HepG2 (cell line): ENCODE data around the gene B4GALT5. TPM values are rescaled to one million over a fixed set of nuclear protein-coding genes. Genes with fewer than 3 reads are reported as not detected.

Experiments
- ATAC-seq: fragments of 200-7000 bp; cut with Tn5 transposase; 3 replicates; pipeline ENCODE4 v1.9.1; 2020; ENCODE audit warnings: mild to moderate bottlenecking, moderate library complexity
- BruUV-seq: library from RNA; stranded (reverse); fragments of 400-500 nt; replicated peaks from 2 replicates; lab custom pipeline; 2021; lab: Mats Ljungman, UMichigan
- CTCF ChIA-PET: fragments of 300-600 bp; formaldehyde crosslinking; extraction: SDS; loops from one replicate; lab custom pipeline; 2021; ENCODE audit warnings: low total read pairs, inconsistent platforms, low intra/inter-chr PET ratio; lab: Yijun Ruan, JAX
- POLR2A ChIA-PET: fragments of 350-600 bp; sonication (Branson Sonifier 250); formaldehyde crosslinking; loops from one replicate; lab custom pipeline; 2020; ENCODE audit warnings: antibody characterized with exemption, inconsistent platforms; lab: Yijun Ruan, JAX
- DNase-seq: peaks from one replicate; pipeline ENCODE4 v3.0.0-alpha.2; 2015; ENCODE audit warnings: low spot score
- FAIRE-seq: peaks from 3 replicates; lab custom pipeline; 2011; peaks lifted over from hg19 to GRCh38; lab: Jason Lieb, UNC
- H2AFZ ChIP-seq: one replicate; pipeline ENCODE4 v1.6.1; 2011; ENCODE audit warnings: low read length, inconsistent platforms
- H3K27ac ChIP-seq: fragments of 300-600 bp; 3 replicates; pipeline ENCODE4 v1.8.0; 2011; ENCODE audit warnings: mixed run types, mild to moderate bottlenecking, mixed read lengths, low read length, inconsistent platforms; ENCODE audit not compliant: insufficient read depth; ENCODE audit errors: extremely low read length
- H3K27me3 ChIP-seq, 2 experiments: fragments of 200-600 bp in 1 of 2; 2 replicates in 1 of 2; 3 replicates in 1 of 2; pipeline versions ENCODE4 v1.6.0 to v1.8.0; 2011; ENCODE audit warnings: low read length in 2 of 2, mild to moderate bottlenecking in 2 of 2, moderate library complexity in 2 of 2, inconsistent platforms in 1 of 2; ENCODE audit not compliant: insufficient read depth in 2 of 2, control insufficient read depth in 1 of 2
- H3K36me3 ChIP-seq, 2 experiments: fragments of 200-600 bp in 1 of 2; replicated peaks in 1 of 2; 2 replicates in 1 of 2; 3 replicates in 1 of 2; pipeline versions ENCODE4 v1.5.1 to v1.8.0; 2011; ENCODE audit warnings: low read length in 2 of 2, inconsistent platforms in 1 of 2; ENCODE audit not compliant: insufficient read depth in 2 of 2, control insufficient read depth in 1 of 2
- H3K4me1 ChIP-seq: 2 replicates; pipeline ENCODE4 v1.5.1; 2012; ENCODE audit warnings: low read length, inconsistent platforms; ENCODE audit not compliant: insufficient read depth
- H3K4me2 ChIP-seq: 2 replicates; pipeline ENCODE4 v1.6.0; 2011; ENCODE audit warnings: low read depth, low read length, inconsistent platforms
- H3K4me3 ChIP-seq, 3 experiments: fragments of 200-600 bp in 1 of 3; sonication (generic), shearing (Covaris generic) in 1 of 3; replicated peaks in 1 of 3; 2 replicates each; pipeline ENCODE4 v1.5.1; 2011 to 2016; ENCODE audit warnings: low read length in 3 of 3, inconsistent platforms in 2 of 3, low read depth in 2 of 3, mild to moderate bottlenecking in 2 of 3, control low read depth in 1 of 3, mixed read lengths in 1 of 3; ENCODE audit not compliant: insufficient read depth in 1 of 3
- H3K79me2 ChIP-seq: one replicate; pipeline ENCODE4 v1.6.1; 2011; ENCODE audit warnings: low read length, inconsistent platforms; ENCODE audit not compliant: insufficient read depth
- H3K9ac ChIP-seq: 2 replicates; pipeline ENCODE4 v1.6.0; 2011; ENCODE audit warnings: mild to moderate bottlenecking, low read depth, low read length, inconsistent platforms; ENCODE audit not compliant: insufficient read depth
- H3K9me3 ChIP-seq: 2 replicates; pipeline ENCODE4 v1.5.1; 2012; ENCODE audit warnings: mild to moderate bottlenecking, low read length
- H4K20me1 ChIP-seq: 2 replicates; pipeline ENCODE4 v1.6.0; 2011; ENCODE audit warnings: inconsistent platforms, mild to moderate bottlenecking, low read length, moderate library complexity; ENCODE audit not compliant: insufficient read depth
- AKAP8 ChIP-seq: sonication (generic); formaldehyde crosslinking; IDR thresholded peaks from 2 replicates; pipeline ENCODE4 v1.5.1; 2020; ENCODE audit warnings: mild to moderate bottlenecking, missing genetic modification reagents
- EP300 ChIP-seq, 3 experiments: sonication (generic) in 1 of 3; formaldehyde crosslinking in 1 of 3; IDR thresholded peaks; 2 replicates each; pipeline versions ENCODE4 v1.5.1 to v1.6.1; 2011 to 2020; ENCODE audit warnings: low read depth in 2 of 3, low read length in 2 of 3, borderline replicate concordance in 1 of 3, improper control_type of control experiment in 1 of 3, mild to moderate bottlenecking in 1 of 3, missing genetic modification reagents in 1 of 3, moderate library complexity in 1 of 3
- ESRRA ChIP-seq: sonication (generic); formaldehyde crosslinking; IDR thresholded peaks from 2 replicates; pipeline ENCODE4 v1.5.1; 2020; ENCODE audit warnings: mild to moderate bottlenecking, low read depth, missing genetic modification reagents
- GPBP1L1 ChIP-seq: sonication (generic); formaldehyde crosslinking; IDR thresholded peaks from 2 replicates; pipeline ENCODE4 v1.5.0; 2020; ENCODE audit warnings: mild to moderate bottlenecking, missing genetic modification reagents
- HES4 ChIP-seq: sonication (generic); formaldehyde crosslinking; IDR thresholded peaks from 2 replicates; pipeline ENCODE4 v1.9.0; 2021; ENCODE audit warnings: mild to moderate bottlenecking, missing genetic modification reagents, borderline replicate concordance
- MEIS2 ChIP-seq: sonication (generic); formaldehyde crosslinking; IDR thresholded peaks from 2 replicates; pipeline ENCODE4 v1.9.0; 2021; ENCODE audit warnings: mild to moderate bottlenecking, missing genetic modification reagents
- MXI1 ChIP-seq: IDR thresholded peaks from 3 replicates; pipeline ENCODE4 v1.6.1; 2012; ENCODE audit warnings: low read depth, low read length, inconsistent platforms, borderline replicate concordance
- NFE2L2 ChIP-seq: fragments of 150-350 bp; IDR thresholded peaks from 2 replicates; pipeline ENCODE4 v1.6.1; 2014; ENCODE audit warnings: low read length
- NFRKB ChIP-seq: fragments of 450-650 bp; IDR thresholded peaks from 2 replicates; pipeline ENCODE4 v1.6.1; 2017
- SIN3B ChIP-seq: fragments of 150-350 bp; IDR thresholded peaks from 2 replicates; pipeline ENCODE4 v1.6.1; 2014; ENCODE audit warnings: low read length
- SP4 ChIP-seq: sonication (generic); formaldehyde crosslinking; IDR thresholded peaks from 2 replicates; pipeline ENCODE4 v1.8.1; 2023; ENCODE audit warnings: mild to moderate bottlenecking, missing genetic modification reagents
- TBX2 ChIP-seq: sonication (generic); formaldehyde crosslinking; IDR thresholded peaks from 2 replicates; pipeline ENCODE4 v1.5.0; 2020; ENCODE audit warnings: missing genetic modification reagents, mild to moderate bottlenecking, borderline replicate concordance
- THYN1 ChIP-seq: sonication (generic); formaldehyde crosslinking; IDR thresholded peaks from 2 replicates; pipeline ENCODE4 v1.8.1; 2023; ENCODE audit warnings: low read depth, mild to moderate bottlenecking, moderate library complexity, missing genetic modification reagents, borderline replicate concordance
- U2AF1 ChIP-seq: fragments of 200-400 bp; formaldehyde crosslinking; optimal IDR thresholded peaks from 2 replicates; pipeline ENCODE3; 2017; ENCODE audit warnings: mild to moderate bottlenecking, low read depth, low read length
- ZNF3 ChIP-seq: IDR thresholded peaks from 2 replicates; pipeline ENCODE4 v1.7.0; 2017; ENCODE audit warnings: inconsistent platforms
- ZNF329 ChIP-seq: sonication (generic); formaldehyde crosslinking; IDR thresholded peaks from 2 replicates; pipeline ENCODE4 v1.9.0; 2021; ENCODE audit warnings: low read depth, mild to moderate bottlenecking, missing genetic modification reagents
- ZNF451 ChIP-seq: sonication (generic); formaldehyde crosslinking; IDR thresholded peaks from 2 replicates; pipeline ENCODE4 v1.5.0; 2020; ENCODE audit warnings: mild to moderate bottlenecking, missing genetic modification reagents
- ZNF772 ChIP-seq: sonication (generic); formaldehyde crosslinking; IDR thresholded peaks from 2 replicates; pipeline ENCODE4 v1.5.0; 2020; ENCODE audit warnings: mild to moderate bottlenecking, missing genetic modification reagents
- ZNF790 ChIP-seq: sonication (generic); formaldehyde crosslinking; IDR thresholded peaks from 2 replicates; pipeline ENCODE4 v1.8.0; 2022; ENCODE audit warnings: missing genetic modification reagents, mild to moderate bottlenecking, borderline replicate concordance
- ZNF83 ChIP-seq: sonication (generic); formaldehyde crosslinking; IDR thresholded peaks from 2 replicates; pipeline ENCODE4 v1.4.0; 2020; ENCODE audit warnings: missing genetic modification reagents, mild to moderate bottlenecking, borderline replicate concordance
- ZSCAN20 ChIP-seq: sonication (generic); formaldehyde crosslinking; IDR thresholded peaks from 2 replicates; pipeline ENCODE4 v1.4.0; 2020; ENCODE audit warnings: missing genetic modification reagents, mild to moderate bottlenecking, borderline replicate concordance
- WGBS: methylation state at CpG from one replicate; pipeline ENCODE4 v1.1.6; 2017; ENCODE audit warnings: low lambda C conversion rate; 5-methylcytosine and 5-hydroxymethylcytosine counted together
- in situ Hi-C: cut with HindIII; loops from 2 replicates; pipeline ENCODE4 v1.10.0; 2017; ENCODE audit warnings: low pct_unique_long_range_greater_than_20kb; ENCODE audit not compliant: extremely low pct_ligation_motif_present
- intact Hi-C: fragments of 100-400 bp; cut with micrococcal nuclease; formaldehyde crosslinking; loops from one replicate; pipeline ENCODE4 v1.10.0; 2022; ENCODE audit not compliant: unreplicated experiment
- polyA plus RNA-seq, 8 experiments: library from polyadenylated mRNA; depleted of rRNA in 3 of 8; stranded (reverse) in 7 of 8; unstranded in 1 of 8; fragments of >200 nt; fragmentation: Illumina TruSeq in 4 of 8; extraction: Trizol in 4 of 8; gene quantifications; 2 replicates each; pipeline versions ENCODE4 v1.2.1 to v1.2.3, GENCODE V29; 2011 to 2016; ENCODE audit warnings: low read depth in 4 of 8, missing spikeins in 1 of 8, mixed read lengths in 1 of 8; ENCODE audit not compliant: insufficient read depth in 1 of 8
- total RNA-seq, 5 experiments: library from RNA; depleted of rRNA; stranded (reverse); fragments of >200 nt; fragmentation: Illumina TruSeq; extraction: Trizol; gene quantifications; 2 replicates each; pipeline ENCODE4 v1.2.3, GENCODE V29; 2016; ENCODE audit warnings: low read depth in 1 of 5
- TF ChIP-seq, protein P1 (sequence below): sonication (generic); formaldehyde crosslinking; IDR thresholded peaks from 2 replicates; pipeline ENCODE4 v1.5.0; 2020; ENCODE audit warnings: missing genetic modification reagents

B4GALT5 gene
- total and polyA plus RNA-seq, 2 of the 13 experiments (the other 11 are each of a cell fraction or from before 2014, with no cell fraction given), result 27.3 to 30.9 TPM

DNA sequence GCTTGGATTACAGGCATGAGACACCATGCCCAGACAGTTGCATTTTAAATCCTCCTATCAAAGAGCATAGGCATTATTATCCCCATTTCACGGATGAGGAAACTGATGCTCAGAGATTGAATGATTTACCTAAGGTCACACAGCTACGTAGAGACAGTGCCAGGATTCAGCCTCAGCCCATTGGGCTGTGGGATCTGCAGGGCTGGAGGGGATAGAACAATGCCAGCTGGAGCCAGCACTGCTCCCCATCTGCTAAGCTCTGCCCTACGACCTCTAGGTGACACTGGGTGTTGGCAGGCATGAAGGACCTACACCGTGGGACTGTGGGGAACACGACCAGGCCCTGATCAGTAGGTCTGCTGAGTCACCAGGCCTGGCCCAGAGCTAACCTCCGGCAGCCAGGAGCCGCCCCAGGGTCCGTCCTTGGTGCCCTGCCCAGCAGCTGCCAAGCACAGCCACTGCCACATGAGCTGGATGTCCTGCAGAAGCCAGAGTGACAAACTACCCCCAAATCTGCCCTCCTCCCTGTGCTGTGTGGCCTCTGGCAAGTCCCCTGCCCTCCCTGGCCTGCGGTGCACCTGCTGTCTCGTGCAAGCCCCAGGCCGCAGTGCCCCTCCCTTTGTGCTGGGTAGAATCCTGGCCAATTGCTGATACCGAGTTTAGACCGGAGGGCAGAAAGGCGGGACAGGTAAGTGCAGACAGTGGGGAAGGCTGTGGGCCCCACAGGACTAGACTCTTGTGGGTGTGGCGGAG lies 98.1 kb downstream of the B4GALT5 start:
- Histone ChIP-seq H3K4me2 (peak overlapping the region; percentile 87), H3K27ac (no peak overlapping the region), H2AFZ (peak overlapping the region; percentile 21), H3K79me2 (no peaks in the 10 kb centered on the region), H3K36me3 (no peaks in the 10 kb centered on the region), H3K4me1 (peaks cover 68% of the 10 kb centered on the region), H4K20me1 (no peaks in the 10 kb centered on the region), H3K27me3 (no peaks in the 10 kb centered on the region; a peak in 1 of 5 replicates), H3K4me3 (peak overlapping the region; percentile 17 to 66 (median 26)), H3K9ac (peak overlapping the region; percentile 42), H3K9me3 (no peaks in the 10 kb centered on the region)
- FAIRE-seq (no peak), ATAC-seq (peak; percentile 54), DNase-seq (peak; percentile 62)
- no TSS peak for BruUV-seq
- WGBS, result 10% methylated on average over 14 of the region's 15 CpGs
- ChIA-PET POLR2A (interaction anchor here (0.9 to 2.3 kb wide), 7 partner anchors 10 to 197 kb away, joined by 3 to 10 read pairs (median 4); partner anchors contain the start of gene SLC9A8), CTCF (interaction anchor here (1.0 to 1.2 kb wide), 2 partner anchors 59 to 231 kb away, joined by 3 read pairs; no protein-coding TSS in a partner anchor)
- intact Hi-C loops (no loop called here), in situ Hi-C loops (no loop called here)
- no peak for TF ChIP-seq ZNF790 (CRISPR knock-in tag)
- peak; percentile 67 for TF ChIP-seq HES4 (CRISPR knock-in tag)
- no peak for TF ChIP-seq MXI1
- no peak for TF ChIP-seq EP300 (IDR thresholded peaks at IDR 0.05; ENCODE audit: low read depth in 2 of 2, low read length in 2 of 2)
- TF ChIP-seq EP300 (CRISPR knock-in tag; IDR thresholded peaks at IDR 0.05; ENCODE audit: borderline replicate concordance), result no peak
- no peak for TF ChIP-seq MEIS2 (CRISPR knock-in tag)
- TF ChIP-seq TBX2 (CRISPR knock-in tag), result peak; percentile 71; the same call in 1 of the 2 replicates
- TF ChIP-seq GPBP1L1 (CRISPR knock-in tag), result no peak
- TF ChIP-seq ZNF3 (CRISPR knock-in tag), result no peak
- no peak for TF ChIP-seq ZSCAN20
- TF ChIP-seq ZNF772 (CRISPR knock-in tag), result peak; percentile 63; the same call in 1 of the 2 replicates
- no peak for TF ChIP-seq U2AF1
- TF ChIP-seq, protein P1, sequence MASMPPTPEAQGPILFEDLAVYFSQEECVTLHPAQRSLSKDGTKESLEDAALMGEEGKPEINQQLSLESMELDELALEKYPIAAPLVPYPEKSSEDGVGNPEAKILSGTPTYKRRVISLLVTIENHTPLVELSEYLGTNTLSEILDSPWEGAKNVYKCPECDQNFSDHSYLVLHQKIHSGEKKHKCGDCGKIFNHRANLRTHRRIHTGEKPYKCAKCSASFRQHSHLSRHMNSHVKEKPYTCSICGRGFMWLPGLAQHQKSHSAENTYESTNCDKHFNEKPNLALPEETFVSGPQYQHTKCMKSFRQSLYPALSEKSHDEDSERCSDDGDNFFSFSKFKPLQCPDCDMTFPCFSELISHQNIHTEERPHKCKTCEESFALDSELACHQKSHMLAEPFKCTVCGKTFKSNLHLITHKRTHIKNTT (CRISPR knock-in tag), result no peak
- TF ChIP-seq NFRKB, result no peak
- TF ChIP-seq THYN1, result no peak
- peak; percentile 79 for TF ChIP-seq NFE2L2
- TF ChIP-seq AKAP8 (CRISPR knock-in tag), result no peak
- no peak for TF ChIP-seq ESRRA
- TF ChIP-seq SP4, result no peak
- TF ChIP-seq ZNF83 (CRISPR knock-in tag), result 0 out of 2 replicates have a peak, but pooled peaks have one; percentile 34
- no peak for TF ChIP-seq SIN3B
- no peak for TF ChIP-seq ZNF329 (CRISPR knock-in tag)
- TF ChIP-seq ZNF451 (CRISPR knock-in tag), result 0 out of 2 replicates have a peak, but pooled peaks have one; percentile 78
